OCI-LY3 (cell line): ENCODE results near the gene UGT2A2.

Experiments
- CTCF ChIP-seq: fragments of 200-600, 300-600 bp; sonication (generic); IDR thresholded peaks from 2 replicates; pipeline ENCODE4 v1.5.1; 2014; ENCODE audit warnings: antibody characterized with exemption, low read length, low read depth
- EZH2phosphoT487 ChIP-seq: fragments of 200-600 bp; shearing (Covaris generic); IDR thresholded peaks from 2 replicates; pipeline ENCODE4 v1.6.1; 2018; ENCODE audit warnings: antibody characterized with exemption, mixed run types, low read depth

GRCh38 chr4:69594382-69594781, 45.1 kb downstream of the UGT2A2 start:
- no peak for TF ChIP-seq CTCF
- TF ChIP-seq EZH2phosphoT487 = no peak
